Mesendoderm (in vitro differentiated cells): ENCODE data around the gene RNF26.
A peak's percentile ranks its signal among the peaks of the same experiment; 100 is the strongest.

Source experiments
- DNase-seq: peaks from one replicate; pipeline ENCODE4 v3.0.0; 2013
- H2AK5ac ChIP-seq: 2 replicates; pipeline ENCODE4 v1.6.1; 2013; ENCODE audit warnings: low read length, inconsistent platforms
- H2BK120ac ChIP-seq: 2 replicates; pipeline ENCODE4 v1.6.1; 2013; ENCODE audit warnings: low read depth, mild to moderate bottlenecking, low read length, moderate library complexity, mixed read lengths
- H2BK15ac ChIP-seq: replicated peaks from 2 replicates; pipeline ENCODE4 v1.6.1; 2013; ENCODE audit warnings: low read depth, mild to moderate bottlenecking, moderate library complexity
- H2BK5ac ChIP-seq: 2 replicates; pipeline ENCODE4 v1.6.1; 2013; ENCODE audit warnings: low read length, inconsistent platforms
- H3K18ac ChIP-seq: 2 replicates; pipeline ENCODE4 v1.6.1; 2013; ENCODE audit warnings: mild to moderate bottlenecking, low read length, mixed read lengths
- H3K23ac ChIP-seq: one replicate; pipeline ENCODE4 v1.6.1; 2013; ENCODE audit warnings: low read length
- H3K27ac ChIP-seq: 2 replicates; pipeline ENCODE4 v1.5.1; 2013; ENCODE audit warnings: low read depth, mild to moderate bottlenecking, inconsistent platforms, low read length, moderate library complexity
- H3K27me3 ChIP-seq: 2 replicates; pipeline ENCODE4 v1.6.1; 2013; ENCODE audit warnings: low read length, control low read depth, mild to moderate bottlenecking, inconsistent platforms; ENCODE audit not compliant: insufficient read depth, poor library complexity
- H3K36me3 ChIP-seq: 2 replicates; pipeline ENCODE4 v1.6.1; 2013; ENCODE audit warnings: low read length, inconsistent platforms; ENCODE audit not compliant: control insufficient read depth, insufficient read depth
- H3K4ac ChIP-seq: one replicate; pipeline ENCODE4 v1.6.1; 2013; ENCODE audit warnings: low read depth, mild to moderate bottlenecking, low read length, moderate library complexity
- H3K4me1 ChIP-seq: 2 replicates; pipeline ENCODE4 v1.6.1; 2013; ENCODE audit warnings: low read depth, low read length, inconsistent platforms; ENCODE audit not compliant: control insufficient read depth
- H3K4me2 ChIP-seq: 2 replicates; pipeline ENCODE4 v1.6.1; 2013; ENCODE audit warnings: low read length
- H3K4me3 ChIP-seq: 2 replicates; pipeline ENCODE4 v1.5.1; 2013; ENCODE audit warnings: mild to moderate bottlenecking, low read length
- H3K56ac ChIP-seq: one replicate; pipeline ENCODE4 v1.6.1; 2013; ENCODE audit warnings: low read length
- H3K79me1 ChIP-seq: 2 replicates; pipeline ENCODE4 v1.6.1; 2013; ENCODE audit warnings: low read length, inconsistent platforms
- H3K79me2 ChIP-seq: 2 replicates; pipeline ENCODE4 v1.6.1; 2013; ENCODE audit warnings: mild to moderate bottlenecking, low read length; ENCODE audit not compliant: control insufficient read depth, insufficient read depth
- H3K9ac ChIP-seq: 2 replicates; pipeline ENCODE4 v1.6.1; 2013; ENCODE audit warnings: low read length, inconsistent platforms
- H4K5ac ChIP-seq: one replicate; pipeline ENCODE4 v1.6.1; 2013; ENCODE audit warnings: low read length
- H4K8ac ChIP-seq: one replicate; pipeline ENCODE4 v1.6.1; 2013; ENCODE audit warnings: low read depth, mild to moderate bottlenecking, control low read depth, low read length, moderate library complexity
- WGBS: extraction: QIAGEN DNeasy Blood & Tissue Kit; methylation state at CpG from one replicate; pipeline ENCODE4 v1.1.7; 2013; ENCODE audit warnings: low lambda C conversion rate, missing lambda C conversion rate; ENCODE audit not compliant: insufficient coverage; ENCODE audit errors: extremely low coverage; 5-methylcytosine and 5-hydroxymethylcytosine counted together

The RNF26 gene

DNA sequence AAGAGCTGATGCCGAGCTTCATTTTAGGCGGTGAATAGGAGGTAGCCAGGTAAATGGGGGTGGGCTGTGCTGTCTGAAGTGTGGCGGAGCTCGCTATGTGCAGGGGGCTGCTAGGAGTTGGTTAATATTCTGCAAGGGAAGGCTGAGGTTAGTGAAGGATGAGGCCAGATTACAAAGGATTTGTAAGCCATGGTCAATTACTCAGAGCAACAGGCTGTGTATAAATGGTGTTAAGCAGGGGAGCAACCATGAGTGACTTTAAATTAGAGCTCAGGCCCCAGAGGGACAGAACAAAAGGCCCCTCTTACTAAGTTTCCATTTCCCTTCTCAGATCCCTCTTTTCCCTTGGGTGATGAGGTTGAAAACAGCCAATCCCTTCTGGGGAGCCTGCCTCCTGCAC, 10.1 kb upstream of the RNF26 start:
- Histone ChIP-seq H3K27ac (no peak overlapping the region), H3K4me1 (peaks cover 12% of the 10 kb centered on the region), H3K9ac (no peak overlapping the region), H2AK5ac (no peak overlapping the region), H3K27me3 (no peaks in the 10 kb centered on the region), H3K4ac (no peak overlapping the region), H4K5ac (no peak overlapping the region), H3K18ac (no peak overlapping the region), H3K79me1 (no peaks in the 10 kb centered on the region), H4K8ac (no peak overlapping the region), H2BK120ac (no peak overlapping the region), H3K4me3 (no peak overlapping the region), H3K79me2 (no peaks in the 10 kb centered on the region), H3K56ac (no peak overlapping the region), H3K36me3 (no peaks in the 10 kb centered on the region), H2BK15ac (no peak overlapping the region), H3K23ac (no peak overlapping the region), H3K4me2 (no peak overlapping the region), H2BK5ac (no peak overlapping the region)
- no peak for DNase-seq
- WGBS: no CpG with 5 or more reads among the region's 4 CpGs

DNA sequence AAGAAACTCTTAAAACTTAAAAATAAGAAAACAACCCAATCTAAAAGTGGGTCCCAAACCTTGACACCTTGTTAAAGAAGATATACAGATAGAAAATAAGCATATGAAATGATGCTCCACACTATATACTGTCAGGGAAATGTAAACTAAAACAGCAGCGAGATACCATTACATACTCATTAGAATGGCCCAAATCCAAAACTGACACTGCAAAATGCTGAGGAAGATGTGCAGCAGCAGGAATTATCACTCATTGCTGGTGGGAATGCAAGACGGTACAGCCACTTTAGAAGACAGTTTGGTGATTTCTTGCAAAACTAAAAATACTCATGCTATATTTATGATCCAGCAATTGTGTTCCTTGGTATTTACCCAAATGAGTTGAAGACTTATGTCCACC, 5.0 kb upstream of the RNF26 start:
- H2BK15ac ChIP-seq: no peak overlapping the region
- H2AK5ac ChIP-seq: no peak overlapping the region
- WGBS: no CpG with 5 or more reads among the region's 2 CpGs
- no peaks in the 10 kb centered on the region for H3K79me1 ChIP-seq
- no peak overlapping the region for H3K9ac ChIP-seq
- H3K79me2 ChIP-seq: no peaks in the 10 kb centered on the region
- no peak overlapping the region for H3K23ac ChIP-seq
- H3K4me1 ChIP-seq: peaks cover 2% of the 10 kb centered on the region
- no peak overlapping the region for H3K4ac ChIP-seq
- no peak for DNase-seq
- H3K4me3 ChIP-seq: no peak overlapping the region
- H4K8ac ChIP-seq: no peak overlapping the region
- H2BK120ac ChIP-seq: no peak overlapping the region
- no peaks in the 10 kb centered on the region for H3K36me3 ChIP-seq
- H3K27me3 ChIP-seq: no peaks in the 10 kb centered on the region
- no peak overlapping the region for H2BK5ac ChIP-seq
- no peak overlapping the region for H3K4me2 ChIP-seq
- no peak overlapping the region for H3K56ac ChIP-seq
- H4K5ac ChIP-seq: no peak overlapping the region
- H3K27ac ChIP-seq: no peak overlapping the region
- H3K18ac ChIP-seq: no peak overlapping the region

DNA sequence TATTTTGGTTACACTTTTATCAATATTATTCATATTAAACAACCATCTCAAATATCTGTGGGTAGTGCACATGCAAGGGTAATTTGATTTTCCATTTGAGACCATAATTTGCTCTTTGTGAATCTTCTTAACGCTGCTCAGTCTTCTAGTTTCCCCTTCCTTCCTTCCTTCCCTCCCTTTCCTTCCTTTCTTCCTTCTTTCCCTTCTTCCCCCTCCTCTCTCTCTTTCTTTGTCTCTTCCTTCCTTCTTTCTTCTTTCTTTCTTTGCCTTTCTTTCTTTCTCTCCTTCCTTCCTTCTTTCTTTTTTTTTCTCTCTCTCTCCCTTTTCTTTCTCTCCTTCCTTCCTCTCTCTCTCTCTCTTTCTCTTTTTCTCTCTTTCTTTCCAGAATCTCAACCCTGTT, 4.1 kb upstream of the RNF26 start:
- H3K79me1 ChIP-seq: peaks cover 7% of the 10 kb centered on the region
- H3K4me2 ChIP-seq: no peak overlapping the region
- WGBS: no CpG with 5 or more reads among the region's 1 CpG
- no peak overlapping the region for H2BK15ac ChIP-seq
- no peak overlapping the region for H2AK5ac ChIP-seq
- H3K18ac ChIP-seq: no peak overlapping the region
- no peak for DNase-seq
- H3K4me1 ChIP-seq: peaks cover 5% of the 10 kb centered on the region
- H3K4me3 ChIP-seq: no peak overlapping the region
- no peak overlapping the region for H3K4ac ChIP-seq
- no peak overlapping the region for H4K5ac ChIP-seq
- no peak overlapping the region for H2BK120ac ChIP-seq
- H3K27me3 ChIP-seq: no peaks in the 10 kb centered on the region
- H3K56ac ChIP-seq: no peak overlapping the region
- H3K9ac ChIP-seq: no peak overlapping the region
- no peak overlapping the region for H2BK5ac ChIP-seq
- H3K36me3 ChIP-seq: no peaks in the 10 kb centered on the region
- peaks cover 7% of the 10 kb centered on the region for H3K79me2 ChIP-seq
- H4K8ac ChIP-seq: no peak overlapping the region
- H3K27ac ChIP-seq: no peak overlapping the region
- no peak overlapping the region for H3K23ac ChIP-seq

DNA sequence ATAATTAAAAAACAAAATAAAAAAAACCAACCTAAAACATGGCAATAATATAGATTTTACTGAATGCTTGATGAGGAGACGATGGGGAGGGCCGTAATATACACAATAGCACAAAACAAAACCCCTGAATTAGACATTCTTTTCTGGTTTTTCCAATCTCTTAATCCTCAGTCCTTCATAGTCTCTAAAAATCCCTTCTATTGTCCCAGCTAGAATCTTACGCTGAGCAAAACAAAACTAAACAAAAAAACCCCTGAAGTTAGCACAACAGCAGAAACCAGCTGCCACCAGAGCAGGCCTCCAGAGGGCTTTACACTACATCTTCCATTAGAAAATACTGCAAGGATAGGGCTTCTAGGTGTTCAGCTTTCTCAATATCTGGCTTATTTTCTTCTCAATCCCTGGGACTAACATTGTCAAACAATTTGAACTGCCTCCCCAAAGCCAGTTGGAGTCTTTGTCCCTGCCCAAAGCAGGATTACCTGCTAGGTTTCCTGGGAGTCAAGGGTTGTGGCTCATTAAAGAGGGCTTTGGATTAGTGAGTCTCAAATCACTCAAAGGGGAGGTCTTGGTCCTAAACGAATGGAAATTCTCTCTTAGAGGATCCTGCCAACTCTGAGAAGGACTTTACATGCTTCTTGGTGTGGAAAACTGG, 2.1 kb upstream of the RNF26 start:
- no peak overlapping the region for H2BK5ac ChIP-seq
- H3K4me1 ChIP-seq: peaks cover 9% of the 10 kb centered on the region
- no peak overlapping the region for H3K4me3 ChIP-seq
- H3K23ac ChIP-seq: no peak overlapping the region
- H2AK5ac ChIP-seq: no peak overlapping the region
- H4K8ac ChIP-seq: no peak overlapping the region
- peak overlapping the region; percentile 25 for H3K56ac ChIP-seq
- H3K79me1 ChIP-seq: peaks cover 16% of the 10 kb centered on the region
- peaks cover 20% of the 10 kb centered on the region for H3K79me2 ChIP-seq
- no peak overlapping the region for H3K4me2 ChIP-seq
- WGBS: no CpG with 5 or more reads among the region's 4 CpGs
- no peak overlapping the region for H2BK120ac ChIP-seq
- no peak overlapping the region for H3K9ac ChIP-seq
- H3K18ac ChIP-seq: no peak overlapping the region
- H3K36me3 ChIP-seq: no peaks in the 10 kb centered on the region
- H4K5ac ChIP-seq: no peak overlapping the region
- no peak overlapping the region for H3K27ac ChIP-seq
- H3K27me3 ChIP-seq: no peaks in the 10 kb centered on the region
- no peak for DNase-seq
- no peak overlapping the region for H2BK15ac ChIP-seq
- no peak overlapping the region for H3K4ac ChIP-seq

DNA sequence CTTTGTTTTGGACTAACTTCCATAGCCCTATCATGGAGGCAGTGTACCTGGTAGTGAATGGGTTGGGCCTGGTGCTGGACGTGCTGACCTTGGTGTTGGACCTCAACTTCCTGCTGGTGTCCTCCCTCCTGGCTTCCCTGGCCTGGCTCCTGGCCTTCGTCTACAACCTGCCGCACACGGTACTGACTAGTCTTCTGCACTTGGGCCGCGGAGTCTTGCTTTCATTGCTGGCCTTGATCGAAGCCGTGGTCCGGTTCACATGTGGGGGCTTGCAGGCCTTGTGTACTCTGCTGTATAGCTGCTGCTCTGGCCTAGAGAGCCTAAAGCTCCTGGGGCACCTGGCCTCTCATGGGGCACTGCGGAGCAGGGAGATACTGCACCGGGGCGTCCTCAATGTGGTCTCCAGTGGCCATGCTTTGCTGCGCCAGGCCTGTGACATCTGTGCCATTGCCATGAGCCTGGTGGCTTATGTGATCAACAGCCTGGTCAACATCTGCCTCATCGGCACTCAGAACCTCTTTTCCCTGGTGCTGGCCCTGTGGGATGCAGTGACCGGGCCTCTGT, 846 bp downstream of the RNF26 start:
- H3K4me2 ChIP-seq: peak overlapping the region; percentile 86
- H3K79me1 ChIP-seq: peaks cover 16% of the 10 kb centered on the region
- peak overlapping the region; percentile 100 for H3K56ac ChIP-seq
- H2BK5ac ChIP-seq: no peak overlapping the region
- peak overlapping the region; percentile 100 for H3K4me3 ChIP-seq
- no peak overlapping the region for H3K23ac ChIP-seq
- peak overlapping the region; percentile 100 for H3K9ac ChIP-seq
- no peak overlapping the region for H3K27ac ChIP-seq
- peaks cover 4% of the 10 kb centered on the region for H3K27me3 ChIP-seq
- H3K4me1 ChIP-seq: peaks cover 14% of the 10 kb centered on the region
- no CpG with 5 or more reads among the region's 15 CpGs for WGBS
- H4K8ac ChIP-seq: no peak overlapping the region
- no peak overlapping the region for H4K5ac ChIP-seq
- H2AK5ac ChIP-seq: peak overlapping the region; percentile 5
- H3K18ac ChIP-seq: no peak overlapping the region
- no peak overlapping the region for H3K4ac ChIP-seq
- H3K79me2 ChIP-seq: peaks cover 20% of the 10 kb centered on the region
- H2BK120ac ChIP-seq: no peak overlapping the region
- DNase-seq: no peak
- H3K36me3 ChIP-seq: no peaks in the 10 kb centered on the region
- no peak overlapping the region for H2BK15ac ChIP-seq
